Activated CD8-positive, alpha-beta T cell treated with anti-CD3 and anti-CD28 coated beads, Interleukin-2, amount 10 ng/mL, durations not matched to agents 7 days and 5 days (primary cell): ENCODE results near the gene THSD7B. TPM values are rescaled to one million over a fixed set of nuclear protein-coding genes. Genes with fewer than 3 reads are reported as not detected.

Source experiments
- ATAC-seq: fragments of 150-1000 bp; cut with Tn5 transposase; one replicate; pipeline ENCODE4 v1.10.0; 2021; ENCODE audit warnings: moderate library complexity
- CTCF ChIA-PET: fragments of 350-600 bp; sonication (Branson Sonifier 250); formaldehyde crosslinking; loops from one replicate; lab custom pipeline; 2021; ENCODE audit warnings: antibody characterized with exemption; lab: Charles Lee
- POLR2A ChIA-PET: fragments of 350-600 bp; sonication (Branson Sonifier 250); formaldehyde crosslinking; loops from one replicate; lab custom pipeline; 2021; ENCODE audit warnings: antibody characterized with exemption; lab: Charles Lee
- DNase-seq: peaks from one replicate; pipeline ENCODE4 v3.0.0-alpha.2; 2020
- H3K27ac Mint-ChIP-seq: one replicate; pipeline ENCODE4 v1.8.0; 2021; ENCODE audit warnings: mild to moderate bottlenecking, mixed read lengths
- H3K27me3 Mint-ChIP-seq: one replicate; pipeline ENCODE4 v1.8.0; 2021; ENCODE audit warnings: low read depth, mixed read lengths
- H3K36me3 Mint-ChIP-seq: one replicate; pipeline ENCODE4 v1.8.0; 2021; ENCODE audit warnings: low read depth, mixed read lengths
- H3K4me1 Mint-ChIP-seq: one replicate; pipeline ENCODE4 v1.8.0; 2021; ENCODE audit warnings: low read depth, mixed read lengths
- H3K4me3 Mint-ChIP-seq: one replicate; pipeline ENCODE4 v1.8.0; 2021; ENCODE audit warnings: mild to moderate bottlenecking, mixed read lengths
- H3K9me3 Mint-ChIP-seq: one replicate; pipeline ENCODE4 v1.8.0; 2022; ENCODE audit warnings: mixed read lengths; ENCODE audit not compliant: insufficient read depth
- total RNA-seq, 2 experiments: library from RNA; stranded (reverse); gene quantifications; one replicate each; pipeline ENCODE4 v1.2.3, GENCODE V29; 2021

THSD7B gene
- total RNA-seq, 2 experiments from 2014 or later, result not detected

DNA sequence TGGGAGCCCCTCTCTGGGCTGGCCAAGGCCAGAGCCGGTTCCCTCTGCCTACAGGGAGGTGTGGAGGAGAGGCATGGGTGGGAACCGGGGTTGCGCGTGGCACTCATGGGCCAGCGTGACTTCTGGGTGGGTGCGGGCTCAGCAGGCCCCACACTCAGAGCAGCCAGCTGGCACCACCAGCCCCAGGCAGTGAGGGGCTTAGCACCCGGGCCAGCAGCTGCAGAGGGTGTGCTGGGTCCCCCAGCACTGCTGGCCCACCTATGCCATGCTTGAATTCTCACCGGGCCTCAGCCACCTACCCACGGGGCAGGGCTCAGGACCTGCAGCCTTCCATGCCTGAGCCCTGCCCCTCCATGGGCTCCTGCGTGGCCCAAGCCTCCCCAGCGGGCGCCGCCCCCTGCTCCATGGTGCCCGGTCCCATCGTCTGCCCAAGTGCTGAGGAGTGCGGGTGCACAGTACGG is 950.4 kb downstream of the THSD7B start:
- no peaks in the 10 kb centered on the region for H3K36me3 Mint-ChIP-seq
- no peaks in the 10 kb centered on the region for H3K27me3 Mint-ChIP-seq
- DNase-seq (no peak), ATAC-seq (no peak)
- H3K9me3 Mint-ChIP-seq, result no peaks in the 10 kb centered on the region
- ChIA-PET POLR2A (no interaction called here), CTCF (no interaction called here)
- no peaks in the 10 kb centered on the region for H3K4me1 Mint-ChIP-seq
- no peak overlapping the region for H3K4me3 Mint-ChIP-seq
- no peak overlapping the region for H3K27ac Mint-ChIP-seq

- ChIA-PET CTCF (no interaction called here), POLR2A (no interaction called here)
- Mint-ChIP-seq H3K27me3 (no peaks in the 10 kb centered on the region), H3K4me3 (no peak overlapping the region), H3K9me3 (no peaks in the 10 kb centered on the region), H3K36me3 (no peaks in the 10 kb centered on the region), H3K4me1 (no peaks in the 10 kb centered on the region), H3K27ac (no peak overlapping the region)
- no peak for ATAC-seq
- no peak for DNase-seq
Measured at GRCh38 chr2:137718786-137719185, 953.4 kb downstream of the THSD7B start.

- H3K4me1 Mint-ChIP-seq, result no peaks in the 10 kb centered on the region
- H3K9me3 Mint-ChIP-seq, result no peaks in the 10 kb centered on the region
- no peak overlapping the region for H3K4me3 Mint-ChIP-seq
- no peak overlapping the region for H3K27ac Mint-ChIP-seq
- DNase-seq, result no peak
- POLR2A ChIA-PET, result no interaction called here
- ATAC-seq, result no peak
- H3K36me3 Mint-ChIP-seq, result no peaks in the 10 kb centered on the region
- no peaks in the 10 kb centered on the region for H3K27me3 Mint-ChIP-seq
- CTCF ChIA-PET, result no interaction called here
Measured at GRCh38 chr2:137721733-137722132, 956.4 kb downstream of the THSD7B start.

- Mint-ChIP-seq H3K27ac (no peak overlapping the region), H3K27me3 (no peaks in the 10 kb centered on the region), H3K36me3 (no peaks in the 10 kb centered on the region), H3K9me3 (no peaks in the 10 kb centered on the region), H3K4me3 (no peak overlapping the region), H3K4me1 (no peaks in the 10 kb centered on the region)
- ChIA-PET POLR2A (no interaction called here), CTCF (no interaction called here)
- ATAC-seq, result no peak
- DNase-seq, result no peak
Measured at GRCh38 chr2:137724912-137725311, 959.6 kb downstream of the THSD7B start.
